HEK293 (cell line): ENCODE results near the gene OPA1.

Experiments used
- CTCF ChIA-PET: fragments of 350-600 bp; formaldehyde crosslinking; extraction: SDS; loops from one replicate; lab custom pipeline; 2021; ENCODE audit warnings: antibody characterized with exemption; lab: Yijun Ruan, JAX
- POLR2A ChIA-PET: fragments of 300-600 bp; formaldehyde crosslinking; extraction: SDS; loops from one replicate; lab custom pipeline; 2020; ENCODE audit warnings: antibody characterized with exemption, inconsistent platforms; lab: Yijun Ruan, JAX
- H3K27ac ChIP-seq: fragments of 200-500 bp; sonication (Bioruptor generic); 2 replicates; pipeline ENCODE4 v1.5.1; 2014; ENCODE audit warnings: low read depth, low read length, control low read depth, inconsistent platforms; ENCODE audit errors: extremely low read depth
- H3K36me3 ChIP-seq, 2 experiments: fragments of 200-500 bp in 1 of 2; sonication (Bioruptor generic) in 1 of 2; 1 replicate in 1 of 2; 2 replicates in 1 of 2; pipeline ENCODE4 v1.5.1; 2014 to 2017; ENCODE audit warnings: inconsistent platforms in 2 of 2, low read length in 2 of 2; ENCODE audit not compliant: control insufficient read depth in 2 of 2, insufficient read depth in 1 of 2
- H3K4me1 ChIP-seq: fragments of 200-500 bp; sonication (Bioruptor generic); 2 replicates; pipeline ENCODE4 v1.5.1; 2014; ENCODE audit warnings: mild to moderate bottlenecking, low read length, inconsistent platforms; ENCODE audit not compliant: control insufficient read depth, insufficient read depth
- H3K4me3 ChIP-seq: 2 replicates; pipeline ENCODE4 v1.5.1; 2011; ENCODE audit warnings: low read depth, mild to moderate bottlenecking, control low read depth, low read length, moderate library complexity
- H3K9me3 ChIP-seq: fragments of 200-500 bp; sonication (Bioruptor generic); 2 replicates; pipeline ENCODE4 v1.5.1; 2014; ENCODE audit warnings: low read depth, low read length, inconsistent platforms; ENCODE audit not compliant: control insufficient read depth, insufficient read depth
- AEBP2 ChIP-seq: fragments of 450-650 bp; formaldehyde crosslinking; IDR thresholded peaks from 2 replicates; pipeline ENCODE4 v1.5.1; 2016; ENCODE audit warnings: missing biosample characterization, missing genetic modification characterization, borderline replicate concordance
- CTCF ChIP-seq: fragments of 450-650 bp; formaldehyde crosslinking; IDR thresholded peaks from 2 replicates; pipeline ENCODE4 v1.5.1; 2016; ENCODE audit warnings: missing biosample characterization, missing genetic modification characterization
- ELK4 ChIP-seq: IDR thresholded peaks from 2 replicates; pipeline ENCODE4 v1.6.1; 2011; ENCODE audit warnings: mild to moderate bottlenecking, low read depth, low read length, borderline replicate concordance
- HOXC10 ChIP-seq: sonication (generic); formaldehyde crosslinking; IDR thresholded peaks from 2 replicates; pipeline ENCODE4 v1.8.1; 2023; ENCODE audit warnings: mild to moderate bottlenecking, missing genetic modification reagents
- INSM2 ChIP-seq: fragments of 450-650 bp; formaldehyde crosslinking; IDR thresholded peaks from 2 replicates; pipeline ENCODE4 v1.5.1; 2016; ENCODE audit warnings: missing biosample characterization, missing genetic modification characterization
- MYNN ChIP-seq: fragments of 450-650 bp; formaldehyde crosslinking; IDR thresholded peaks from 2 replicates; pipeline ENCODE4 v1.5.1; 2016; ENCODE audit warnings: missing biosample characterization, missing genetic modification characterization, borderline replicate concordance
- SP3 ChIP-seq: fragments of 450-650 bp; formaldehyde crosslinking; IDR thresholded peaks from 2 replicates; pipeline ENCODE4 v1.5.1; 2016; ENCODE audit warnings: missing biosample characterization, missing genetic modification characterization
- YY1 ChIP-seq: fragments of 450-650 bp; formaldehyde crosslinking; IDR thresholded peaks from 2 replicates; pipeline ENCODE4 v1.5.1; 2018; ENCODE audit warnings: missing biosample characterization, missing genetic modification characterization
- ZFHX2 ChIP-seq: fragments of 450-650 bp; formaldehyde crosslinking; conservative IDR thresholded peaks from 2 replicates; pipeline ENCODE4 v1.5.1; 2016; ENCODE audit warnings: missing biosample characterization, missing genetic modification characterization
- ZNF155 ChIP-seq: fragments of 450-650 bp; formaldehyde crosslinking; IDR thresholded peaks from 2 replicates; pipeline ENCODE4 v1.5.1; 2016; ENCODE audit warnings: missing biosample characterization, missing genetic modification characterization
- ZNF157 ChIP-seq: fragments of 450-650 bp; formaldehyde crosslinking; IDR thresholded peaks from 2 replicates; pipeline ENCODE4 v1.5.1; 2016; ENCODE audit warnings: missing biosample characterization, missing genetic modification characterization
- ZNF202 ChIP-seq: fragments of 450-650 bp; formaldehyde crosslinking; IDR thresholded peaks from 2 replicates; pipeline ENCODE4 v1.5.1; 2016; ENCODE audit warnings: missing biosample characterization, missing genetic modification characterization, borderline replicate concordance
- ZNF248 ChIP-seq: fragments of 450-650 bp; formaldehyde crosslinking; IDR thresholded peaks from 2 replicates; pipeline ENCODE4 v1.5.1; 2017; ENCODE audit warnings: missing biosample characterization, missing genetic modification characterization
- ZNF26 ChIP-seq: fragments of 450-650 bp; formaldehyde crosslinking; IDR thresholded peaks from 2 replicates; pipeline ENCODE4 v1.5.1; 2016; ENCODE audit warnings: missing biosample characterization, missing genetic modification characterization
- ZNF555 ChIP-seq: fragments of 450-650 bp; formaldehyde crosslinking; conservative IDR thresholded peaks from 2 replicates; pipeline ENCODE4 v1.5.1; 2017; ENCODE audit warnings: missing biosample characterization, mild to moderate bottlenecking, missing genetic modification characterization, inconsistent platforms
- ZNF558 ChIP-seq: fragments of 450-650 bp; formaldehyde crosslinking; IDR thresholded peaks from 2 replicates; pipeline ENCODE4 v1.5.1; 2016; ENCODE audit warnings: missing biosample characterization, missing genetic modification characterization
- ZNF658 ChIP-seq: fragments of 450-650 bp; formaldehyde crosslinking; IDR thresholded peaks from 2 replicates; pipeline ENCODE4; 2016; ENCODE audit warnings: missing biosample characterization, missing genetic modification characterization
- ZNF76 ChIP-seq: fragments of 450-650 bp; formaldehyde crosslinking; IDR thresholded peaks from 2 replicates; pipeline ENCODE4; 2016; ENCODE audit warnings: low read depth, missing biosample characterization, missing genetic modification characterization, borderline replicate concordance
- ZNF830 ChIP-seq: fragments of 450-650 bp; IDR thresholded peaks from 2 replicates; pipeline ENCODE4 v1.5.0; 2018; ENCODE audit warnings: missing biosample characterization, missing genetic modification characterization, low read depth, mild to moderate bottlenecking, moderate library complexity

OPA1 gene

GRCh38 chr3:193686665-193687483 lies 93.9 kb downstream of the OPA1 start:
- no peak overlapping the region for H3K4me3 ChIP-seq
- H3K4me1 ChIP-seq, result no peaks in the 10 kb centered on the region
- ChIA-PET CTCF (interaction anchor here (0.6 to 1.4 kb wide), 3 partner anchors 14 to 657 kb away, joined by 3 read pairs; no protein-coding TSS in a partner anchor), POLR2A (no interaction called here)
- H3K36me3 ChIP-seq, result peaks cover 0 to 24% of the 10 kb centered on the region in 2 experiments; a peak in 1 of 3 replicates
- no peak overlapping the region for H3K27ac ChIP-seq
- no peak for TF ChIP-seq AEBP2 (tag by site-specific recombination)
- no peak for TF ChIP-seq ZNF202 (tag by site-specific recombination)
- TF ChIP-seq ZNF658 (tag by site-specific recombination), result no peak
- TF ChIP-seq ZNF155 (tag by site-specific recombination), result no peak
- TF ChIP-seq ZFHX2 (tag by site-specific recombination), result no peak
- TF ChIP-seq ZNF248, result no peak
- TF ChIP-seq SP3 (tag by site-specific recombination), result no peak
- no peak for TF ChIP-seq CTCF (tag by site-specific recombination)
- TF ChIP-seq ZNF830 (tag by site-specific recombination), result no peak
- TF ChIP-seq YY1 (tag by site-specific recombination), result no peak
- TF ChIP-seq ELK4, result no peak
- no peak for TF ChIP-seq ZNF558
- H3K9me3 ChIP-seq, result no peaks in the 10 kb centered on the region

GRCh38 chr3:193688834-193689714 lies 96.1 kb downstream of the OPA1 start:
- Histone ChIP-seq H3K9me3 (no peaks in the 10 kb centered on the region), H3K36me3 (peaks cover 0 to 27% of the 10 kb centered on the region in 2 experiments; a peak in 1 of 3 replicates), H3K4me1 (no peaks in the 10 kb centered on the region), H3K4me3 (no peak overlapping the region), H3K27ac (no peak overlapping the region)
- ChIA-PET POLR2A (no interaction called here), CTCF (interaction anchor here (0.7 kb wide), 1 partner anchor 644 kb away, joined by 3 read pairs; no protein-coding TSS in a partner anchor)
- TF ChIP-seq ZNF157 (tag by site-specific recombination) (no peak), ZNF76 (tag by site-specific recombination) (no peak), ZNF555 (tag by site-specific recombination) (no peak), MYNN (no peak), SP3 (tag by site-specific recombination) (no peak), ZNF26 (tag by site-specific recombination) (no peak), HOXC10 (CRISPR knock-in tag) (no peak), INSM2 (tag by site-specific recombination) (no peak)
